T-helper 1 cell (primary cell): ENCODE results near the gene GSG1L2.

Experiments used
- DNase-seq, 5 donors: peaks; one replicate each; pipeline ENCODE4 v3.0.0-alpha.2; 2012 to 2020
- total RNA-seq, 4 donors: gene quantifications; one replicate each; lab custom pipeline; 2026; lab: John Stamatoyannopoulos, UW

GSG1L2 gene
- total RNA-seq: 0 reads per million in 4 donors

DNA sequence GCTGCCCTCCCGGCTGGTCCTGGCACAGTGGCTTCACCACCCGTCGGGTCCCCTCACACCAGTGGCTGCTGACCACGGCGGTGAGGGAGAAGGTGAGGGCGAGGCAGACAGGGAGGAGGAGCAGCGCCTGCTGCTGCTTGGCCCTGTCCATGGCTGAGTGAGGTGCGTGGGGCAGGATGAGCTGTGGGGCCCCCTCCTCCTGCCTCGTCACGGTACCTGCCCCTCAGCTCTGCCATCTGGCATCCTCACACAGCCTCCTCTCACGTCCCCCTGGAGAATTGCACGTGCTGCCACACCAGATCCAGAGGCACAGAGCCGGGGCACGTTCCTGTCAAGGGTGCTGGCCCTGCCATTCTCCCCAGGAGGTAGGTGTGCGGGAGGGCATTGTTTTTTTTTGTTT, at the start of gene GSG1L2:
TSS of gene GSG1L2 (minus strand) at position 159 of the 400 bp plus-strand sequence. CDS start at position 151, 8 bp downstream.
- DNase-seq: no peak

DNA sequence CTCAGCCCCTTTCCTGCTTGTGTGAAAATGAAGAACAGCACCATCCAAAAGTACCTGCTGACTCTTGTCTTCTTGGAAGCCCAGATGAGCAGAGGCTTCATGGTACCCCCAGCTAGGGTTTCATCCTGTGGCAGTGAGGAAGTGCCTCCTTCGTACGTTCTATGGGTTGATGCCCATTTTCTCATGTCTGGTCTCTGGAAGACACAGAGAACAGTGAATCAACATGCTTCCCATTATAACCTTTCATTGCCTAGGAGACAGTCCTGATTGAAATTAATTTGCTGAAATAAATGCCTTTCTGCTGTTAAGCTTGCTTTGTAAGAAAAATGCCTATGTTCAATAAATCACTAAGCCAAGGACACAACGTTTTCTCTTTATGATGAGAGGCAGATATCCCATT, 46.7 kb upstream of the GSG1L2 start:
- no peak for DNase-seq

- DNase-seq: no peak
Measured at GRCh38 chr17:9865586-9865985, 43.7 kb upstream of the GSG1L2 start.

DNA sequence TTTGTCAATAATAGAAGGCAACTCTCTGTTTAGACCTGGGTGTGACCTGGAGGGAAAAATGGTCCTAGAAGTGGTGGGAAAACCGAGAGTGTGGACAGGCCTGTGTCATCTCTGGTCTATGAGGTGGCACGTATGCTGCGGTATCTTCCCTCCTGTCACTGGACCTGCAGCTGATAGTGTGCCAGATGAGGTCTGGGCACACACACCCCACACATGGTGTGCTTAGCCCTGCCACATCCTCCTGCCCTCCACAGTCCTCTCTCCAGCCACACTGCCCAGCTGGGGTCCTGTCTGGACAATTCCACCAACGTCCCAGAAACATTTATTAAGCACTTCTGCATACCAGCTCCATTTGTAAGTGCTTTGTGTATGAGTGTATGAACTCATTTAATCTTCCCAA, 41.1 kb upstream of the GSG1L2 start:
- DNase-seq: no peak

DNA sequence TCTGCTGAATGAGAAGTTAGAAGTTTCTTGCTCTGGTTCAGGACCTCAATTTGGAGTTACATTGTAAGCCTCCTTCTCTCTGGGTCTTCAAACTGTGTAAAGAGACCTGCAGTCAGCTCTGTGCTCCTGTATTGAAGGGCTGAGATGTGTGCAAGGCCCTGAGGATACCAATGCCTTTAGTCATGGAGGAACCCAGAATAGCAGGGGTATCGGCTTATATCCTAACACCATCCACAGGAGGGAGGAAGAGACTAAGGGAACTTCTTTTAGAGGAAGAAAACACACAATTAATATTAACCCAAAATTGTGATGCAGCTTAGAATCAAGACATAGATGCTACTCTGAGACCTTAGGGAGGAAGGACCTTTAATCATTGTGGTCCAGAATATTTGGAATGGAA, 40.3 kb upstream of the GSG1L2 start:
- DNase-seq: no peak

DNA sequence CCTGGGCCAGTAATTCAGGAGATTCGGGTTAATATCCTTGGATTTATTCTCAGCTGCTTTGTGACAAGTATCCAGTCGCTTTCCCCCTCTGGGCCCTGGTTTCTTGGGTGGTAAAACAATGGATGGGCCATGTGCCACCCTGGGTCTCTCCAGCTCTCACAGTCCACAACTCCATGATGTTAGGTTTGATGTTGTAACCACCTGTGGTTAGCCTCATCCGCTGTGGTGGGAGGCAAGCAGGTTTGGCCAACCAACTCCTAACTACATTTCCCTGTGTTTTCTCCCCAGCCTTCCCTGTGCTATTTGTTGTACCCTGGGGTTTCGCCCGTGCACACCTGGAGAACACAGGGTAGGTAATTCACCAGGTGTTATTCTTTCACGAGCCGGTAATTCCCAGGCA, 39.0 kb upstream of the GSG1L2 start:
- DNase-seq: no peak

GRCh38 chr17:9859781-9860180, 37.9 kb upstream of the GSG1L2 start:
- no peak for DNase-seq

DNA sequence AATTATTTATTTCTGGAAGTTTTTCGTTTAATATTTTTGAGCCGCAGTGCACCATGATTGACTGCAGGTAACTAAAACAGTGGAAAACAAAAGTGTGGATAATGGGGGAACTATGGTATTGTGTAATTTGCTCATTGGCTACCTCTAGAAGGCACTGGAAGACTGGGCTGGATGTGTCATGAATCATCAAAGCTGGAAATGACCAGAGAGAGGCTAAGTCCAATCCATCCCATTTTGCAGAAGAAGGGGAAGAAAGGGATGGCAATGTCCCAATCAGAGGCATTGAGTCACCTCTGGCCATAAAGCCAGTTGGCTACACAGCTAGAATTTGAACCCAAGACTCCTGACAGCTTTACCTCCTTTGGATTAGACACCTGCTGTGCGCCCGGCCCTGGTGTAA, 33.2 kb upstream of the GSG1L2 start:
- no peak for DNase-seq

DNA sequence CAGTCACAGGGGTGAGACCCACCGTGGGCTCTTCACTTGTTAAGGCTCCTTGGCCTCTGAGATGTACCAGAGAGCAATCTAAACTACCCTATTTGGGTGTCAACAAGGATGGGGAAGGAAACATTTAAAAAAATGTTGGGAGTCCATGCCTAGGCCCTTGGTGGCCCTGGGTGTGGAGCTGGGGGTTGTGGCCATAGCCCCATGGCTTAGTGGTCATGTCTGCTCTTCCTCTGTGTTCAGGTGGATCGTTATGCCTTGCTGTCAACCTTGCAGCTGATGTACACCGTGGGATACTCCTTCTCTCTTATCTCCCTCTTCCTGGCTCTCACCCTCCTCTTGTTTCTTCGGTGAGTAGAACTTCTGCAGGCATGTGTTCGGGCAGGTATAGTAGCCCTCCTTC, 32.4 kb upstream of the GSG1L2 start:
- DNase-seq: no peak

GRCh38 chr17:9850151-9850550, 28.3 kb upstream of the GSG1L2 start:
- DNase-seq: no peak

DNA sequence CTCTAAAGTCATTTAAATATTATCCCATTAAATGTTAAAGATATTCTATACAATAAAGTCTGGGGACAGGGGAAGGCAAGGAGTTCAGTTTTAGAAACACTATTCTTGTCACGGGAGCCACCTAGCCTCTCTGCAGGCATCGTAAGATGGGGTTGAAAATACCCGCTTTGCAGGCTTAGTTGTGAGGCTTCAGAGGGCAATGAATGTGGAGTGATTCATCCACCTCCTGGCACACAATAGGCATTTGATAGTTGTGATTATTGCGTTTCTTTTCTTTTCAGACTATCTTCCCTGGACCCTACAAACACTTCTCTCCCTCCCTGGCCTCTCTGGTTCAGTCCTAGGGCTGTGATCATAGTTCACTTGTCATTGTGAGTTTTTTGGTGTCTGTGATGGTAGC, 23.4 kb upstream of the GSG1L2 start:
- DNase-seq: no peak

GRCh38 chr17:9844153-9844552, 22.3 kb upstream of the GSG1L2 start:
- DNase-seq: no peak

GRCh38 chr17:9843152-9844010, 21.5 kb upstream of the GSG1L2 start:
- DNase-seq: no peak

GRCh38 chr17:9842057-9842758, 20.3 kb upstream of the GSG1L2 start:
- no peak for DNase-seq

DNA sequence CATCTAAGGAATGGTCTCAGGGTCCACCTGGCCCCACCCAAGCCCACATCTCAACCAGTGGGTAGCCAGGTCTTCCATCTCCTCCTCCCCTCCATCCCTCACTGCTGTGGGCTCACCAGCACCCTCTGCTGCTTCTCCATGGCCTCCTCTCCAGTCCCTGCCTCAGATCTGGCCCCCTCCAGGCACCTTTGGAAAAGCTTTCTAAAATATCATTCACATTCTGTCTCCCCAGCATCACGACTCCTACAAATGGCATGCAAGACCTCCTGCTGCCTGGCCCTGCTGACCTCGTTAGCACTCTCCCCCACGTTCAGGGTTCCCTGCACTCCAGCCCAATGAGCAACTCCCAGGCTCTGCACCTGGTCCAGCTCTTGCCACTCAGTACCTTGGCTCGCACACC, 17.6 kb upstream of the GSG1L2 start:
- no peak for DNase-seq

DNA sequence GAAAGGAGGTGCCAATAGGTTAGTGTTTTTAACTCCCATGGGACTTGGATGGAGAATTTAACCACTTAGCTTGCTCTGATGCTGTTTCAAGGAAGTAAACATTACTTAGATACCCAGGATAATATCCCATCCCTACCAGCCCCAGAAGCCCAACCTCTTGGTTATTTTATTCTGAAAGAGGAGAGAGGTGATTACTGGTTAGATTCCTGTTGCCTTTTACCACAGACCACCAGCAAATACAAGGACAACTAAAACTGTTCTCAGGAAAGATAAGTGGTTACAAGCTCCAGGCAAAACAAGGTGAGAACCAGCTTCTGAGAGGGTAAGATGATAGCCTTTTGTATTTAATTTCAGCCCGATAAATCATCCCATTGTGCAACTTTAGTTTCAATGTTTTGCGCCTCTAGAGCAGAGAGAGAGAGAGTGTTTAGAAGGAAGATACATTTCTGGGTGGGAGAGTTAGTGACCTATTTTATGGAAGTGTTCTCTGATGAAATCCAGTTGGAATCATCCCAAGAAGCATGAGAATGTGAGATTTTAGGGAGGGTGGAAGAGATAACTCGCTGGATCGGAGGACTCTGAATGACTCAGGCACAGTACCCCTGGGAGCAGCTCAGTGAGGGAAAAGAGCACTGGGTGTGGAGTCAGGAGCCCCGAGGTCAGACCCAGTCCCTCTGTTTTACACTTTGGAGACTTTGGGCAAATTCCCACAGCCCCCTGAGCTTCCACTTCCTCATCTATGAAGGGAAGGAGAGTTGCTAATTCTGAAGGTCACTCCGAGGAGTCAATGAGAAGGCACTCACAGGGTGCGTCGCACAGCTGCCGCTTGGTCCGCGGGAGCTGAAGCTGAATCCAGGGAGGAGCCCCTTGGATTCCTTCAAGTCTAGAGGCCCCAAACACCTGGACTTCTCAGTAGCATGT, 15.9 kb upstream of the GSG1L2 start:
- no peak for DNase-seq

GRCh38 chr17:9833922-9834321, 12.0 kb upstream of the GSG1L2 start:
- DNase-seq: no peak

- DNase-seq: no peak
Measured at GRCh38 chr17:9830711-9831110, 8.8 kb upstream of the GSG1L2 start.

DNA sequence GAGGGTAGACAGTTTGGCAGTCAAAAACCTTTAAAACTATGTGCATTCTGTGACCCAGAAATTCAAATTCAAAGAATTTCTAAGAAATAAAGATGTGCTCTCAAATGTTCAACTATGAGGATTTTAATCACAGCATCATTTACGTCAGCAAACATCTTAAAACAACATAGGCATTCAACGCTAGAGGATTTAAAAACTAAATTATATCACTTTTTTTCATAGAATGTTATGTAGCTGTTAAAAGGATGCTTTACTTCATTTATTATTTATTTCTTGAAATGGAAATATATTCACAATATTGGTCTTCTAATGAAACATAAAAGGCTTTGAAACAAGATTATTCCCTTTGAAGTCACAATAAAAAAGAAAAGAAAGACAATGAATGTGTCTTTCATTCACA, 7.5 kb upstream of the GSG1L2 start:
- DNase-seq: no peak

DNA sequence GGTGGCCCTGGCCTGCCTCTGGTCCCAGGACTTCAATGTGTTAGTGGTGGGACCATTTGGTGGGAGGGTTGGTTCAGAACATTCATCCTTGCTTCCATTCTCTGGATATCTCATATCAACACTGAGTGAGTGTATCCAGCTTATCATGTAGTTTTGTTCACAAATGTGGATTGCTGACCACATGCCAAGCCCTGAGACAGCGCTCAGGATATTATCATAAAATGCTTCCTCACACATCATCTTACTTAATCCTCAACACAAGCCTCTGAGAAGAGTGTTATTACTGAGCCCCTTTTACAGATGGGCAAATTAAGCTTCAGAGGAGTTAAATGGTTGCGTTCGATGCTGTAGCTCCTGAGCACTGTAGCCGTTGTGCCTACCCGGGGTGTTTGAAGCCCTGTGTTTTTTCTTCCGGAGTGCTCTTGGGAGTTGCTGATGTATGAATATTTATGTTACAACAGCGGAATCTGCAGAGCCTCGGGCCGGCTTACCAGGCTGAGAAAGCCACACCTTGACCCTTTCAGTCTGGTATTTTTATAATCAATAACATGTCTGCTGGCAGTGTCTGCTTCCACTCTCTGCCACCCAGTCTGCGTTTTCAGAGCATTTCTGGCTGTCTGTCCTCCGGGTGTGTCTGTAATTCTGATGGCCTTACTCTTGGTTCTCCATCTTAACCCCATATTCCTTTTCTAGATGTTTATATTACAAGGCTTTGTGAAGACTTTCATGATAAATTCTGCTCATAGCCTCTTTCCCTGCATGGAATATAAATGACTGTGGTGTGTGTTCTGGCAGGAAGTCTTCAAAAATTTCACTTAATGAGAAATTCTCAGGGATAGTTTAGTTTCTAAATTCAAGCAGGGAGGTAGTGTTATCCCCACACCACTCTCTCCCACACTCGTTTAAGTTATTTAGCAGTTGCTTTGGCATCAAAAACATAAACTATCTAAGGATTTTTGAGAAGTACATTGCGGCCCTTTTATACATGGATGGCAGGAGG, 6.7 kb upstream of the GSG1L2 start:
- DNase-seq: no peak

DNA sequence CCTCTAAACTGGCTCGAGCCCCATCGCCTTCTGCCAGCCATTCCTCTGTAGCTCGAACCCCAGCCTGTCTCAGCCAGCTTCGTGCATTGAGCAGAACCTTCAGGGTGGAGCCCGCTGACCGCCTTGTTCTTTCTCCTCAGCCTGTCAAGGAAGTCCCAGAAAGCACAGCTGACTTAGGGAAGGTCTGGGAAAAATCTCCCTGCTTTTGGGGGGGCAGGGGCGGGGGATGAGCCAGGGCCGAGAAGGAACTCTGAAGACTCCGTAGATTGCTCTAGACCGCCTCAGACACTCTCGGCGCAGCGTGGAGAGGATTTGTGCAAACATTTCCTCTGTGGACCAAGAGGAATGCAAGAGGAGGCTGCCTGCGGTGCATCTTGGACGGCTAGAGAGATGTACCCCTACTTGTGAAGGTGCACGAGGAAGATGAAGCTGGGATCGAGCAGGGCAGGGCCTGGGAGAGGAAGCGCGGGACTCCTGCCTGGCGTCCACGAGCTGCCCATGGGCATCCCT, 3.8 kb upstream of the GSG1L2 start, which contains the start of gene GLP2R:
TSS of gene GLP2R (plus strand) at position 284 of the 510 bp plus-strand sequence. CDS start at position 424, 140 bp downstream.
- no peak for DNase-seq
